Suprapubic skin (tissue), 3 donors: ENCODE measurements around the gene MT4.

Source experiments
- EP300 ChIP-seq: sonication (generic); formaldehyde crosslinking; IDR thresholded peaks from one replicate; pipeline ENCODE4 v1.6.1; 2017; ENCODE audit warnings: antibody characterized with exemption
- POLR2A ChIP-seq, 2 donors: fragments of 450-650 bp; IDR thresholded peaks; one replicate each; pipeline ENCODE4 v1.6.1; 2017; ENCODE audit warnings: antibody characterized with exemption in 2 of 2, mild to moderate bottlenecking in 2 of 2, moderate library complexity in 2 of 2
- TF ChIP-seq, protein P1 (sequence below), 2 donors: fragments of 200-600 bp in 1 of 2; fragments of 450-650 bp in 1 of 2; sonication (generic) in 1 of 2; IDR thresholded peaks; one replicate each; pipeline ENCODE4 v1.5.1; 2016 to 2019; ENCODE audit warnings: antibody characterized with exemption in 2 of 2, mild to moderate bottlenecking in 1 of 2, moderate library complexity in 1 of 2

DNA sequence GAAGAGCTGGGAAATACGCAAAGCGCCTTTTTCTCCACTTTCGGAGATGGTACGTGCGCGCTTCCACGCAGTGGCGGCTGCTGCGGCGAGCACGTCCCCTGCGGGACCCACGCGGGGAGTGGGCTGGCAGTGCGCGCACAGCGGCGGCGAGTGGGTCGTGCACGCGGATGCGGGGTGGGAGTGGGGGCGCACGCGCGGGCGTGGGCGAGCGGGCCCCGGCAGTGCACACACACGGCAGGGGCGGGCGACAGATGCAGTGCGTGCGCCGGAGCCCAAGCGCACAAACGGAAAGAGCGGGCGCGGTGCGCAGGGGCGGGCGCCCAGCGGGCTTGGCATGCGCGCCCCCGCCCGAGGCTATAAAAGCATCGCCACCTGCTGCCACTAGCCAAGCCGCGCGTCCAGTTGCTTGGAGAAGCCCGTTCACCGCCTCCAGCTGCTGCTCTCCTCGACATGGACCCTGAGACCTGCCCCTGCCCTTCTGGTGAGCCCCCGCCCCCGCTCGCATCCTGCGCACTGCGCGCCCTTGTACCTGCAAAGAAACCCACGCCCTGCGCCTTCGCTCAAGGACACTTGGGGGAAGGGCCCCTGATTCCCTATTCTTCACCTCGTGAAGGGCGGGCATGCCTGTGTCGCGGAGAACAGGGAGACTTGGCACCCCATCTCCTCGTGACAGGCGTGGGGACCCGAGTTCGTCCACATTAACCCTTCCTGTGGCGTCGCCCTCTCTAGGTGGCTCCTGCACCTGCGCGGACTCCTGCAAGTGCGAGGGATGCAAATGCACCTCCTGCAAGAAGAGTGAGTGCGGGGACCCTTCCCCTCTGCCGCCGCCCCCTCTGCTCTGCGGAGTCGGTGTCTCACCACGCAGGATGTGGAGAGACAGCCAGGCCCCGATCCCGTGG, 24.5 kb downstream of the MT4 start, which contains the start of gene MT3:
- TF ChIP-seq, protein P1, sequence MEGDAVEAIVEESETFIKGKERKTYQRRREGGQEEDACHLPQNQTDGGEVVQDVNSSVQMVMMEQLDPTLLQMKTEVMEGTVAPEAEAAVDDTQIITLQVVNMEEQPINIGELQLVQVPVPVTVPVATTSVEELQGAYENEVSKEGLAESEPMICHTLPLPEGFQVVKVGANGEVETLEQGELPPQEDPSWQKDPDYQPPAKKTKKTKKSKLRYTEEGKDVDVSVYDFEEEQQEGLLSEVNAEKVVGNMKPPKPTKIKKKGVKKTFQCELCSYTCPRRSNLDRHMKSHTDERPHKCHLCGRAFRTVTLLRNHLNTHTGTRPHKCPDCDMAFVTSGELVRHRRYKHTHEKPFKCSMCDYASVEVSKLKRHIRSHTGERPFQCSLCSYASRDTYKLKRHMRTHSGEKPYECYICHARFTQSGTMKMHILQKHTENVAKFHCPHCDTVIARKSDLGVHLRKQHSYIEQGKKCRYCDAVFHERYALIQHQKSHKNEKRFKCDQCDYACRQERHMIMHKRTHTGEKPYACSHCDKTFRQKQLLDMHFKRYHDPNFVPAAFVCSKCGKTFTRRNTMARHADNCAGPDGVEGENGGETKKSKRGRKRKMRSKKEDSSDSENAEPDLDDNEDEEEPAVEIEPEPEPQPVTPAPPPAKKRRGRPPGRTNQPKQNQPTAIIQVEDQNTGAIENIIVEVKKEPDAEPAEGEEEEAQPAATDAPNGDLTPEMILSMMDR (IDR thresholded peaks at IDR 0.05) = no peak
- no peak for TF ChIP-seq POLR2A (IDR thresholded peaks at IDR 0.05)
- no peak for TF ChIP-seq EP300
